HepG2 (cell line): ENCODE data around the gene RTEL1. TPM values are rescaled to one million over a fixed set of nuclear protein-coding genes. Genes with fewer than 3 reads are reported as not detected.

Experiments
- AHR ChIP-seq: IDR thresholded peaks from 2 replicates; pipeline ENCODE4 v1.6.1; 2018; ENCODE audit warnings: missing genetic modification reagents, missing compliant biosample characterization
- GATA4 ChIP-seq: sonication (generic); IDR thresholded peaks from 2 replicates; pipeline ENCODE4 v1.6.1; 2016; ENCODE audit warnings: antibody characterized with exemption, low read depth, borderline replicate concordance
- IKZF4 ChIP-seq: sonication (generic); formaldehyde crosslinking; IDR thresholded peaks from 2 replicates; pipeline ENCODE4 v1.5.1; 2020; ENCODE audit warnings: borderline replicate concordance, mild to moderate bottlenecking, low read depth, missing genetic modification reagents; ENCODE audit errors: not compliant biosample characterization
- MED8 ChIP-seq: sonication (generic); formaldehyde crosslinking; IDR thresholded peaks from 2 replicates; pipeline ENCODE4 v1.8.1; 2023; ENCODE audit warnings: mild to moderate bottlenecking, missing genetic modification reagents; ENCODE audit not compliant: insufficient replicate concordance
- MIXL1 ChIP-seq: IDR thresholded peaks from 2 replicates; pipeline ENCODE4 v1.6.1; 2016
- ONECUT2 ChIP-seq: sonication (generic); formaldehyde crosslinking; IDR thresholded peaks from 2 replicates; pipeline ENCODE4 v1.4.0; 2020; ENCODE audit warnings: missing genetic modification reagents
- PPARG ChIP-seq: conservative IDR thresholded peaks from 2 replicates; pipeline ENCODE4 v1.6.1; 2016; ENCODE audit warnings: missing biosample characterization, missing genetic modification reagents
- RAD21 ChIP-seq: fragments of 450-650 bp; formaldehyde crosslinking; IDR thresholded peaks from 2 replicates; pipeline ENCODE4 v1.5.0; 2020; ENCODE audit warnings: mild to moderate bottlenecking
- SALL1 ChIP-seq: sonication (generic); formaldehyde crosslinking; IDR thresholded peaks from 2 replicates; pipeline ENCODE4 v1.8.0; 2022; ENCODE audit warnings: mild to moderate bottlenecking, missing genetic modification reagents
- TBL1XR1 ChIP-seq: fragments of 150-350 bp; IDR thresholded peaks from 2 replicates; pipeline ENCODE4 v1.6.1; 2014; ENCODE audit warnings: borderline replicate concordance, low read length; ENCODE audit not compliant: partially characterized antibody
- TSC22D2 ChIP-seq: sonication (generic); formaldehyde crosslinking; IDR thresholded peaks from 2 replicates; pipeline ENCODE4 v1.5.1; 2020; ENCODE audit warnings: missing genetic modification reagents, mild to moderate bottlenecking, borderline replicate concordance
- XBP1 ChIP-seq: sonication (generic); formaldehyde crosslinking; IDR thresholded peaks from 2 replicates; pipeline ENCODE4 v1.5.0; 2020; ENCODE audit warnings: missing genetic modification reagents
- ZNF550 ChIP-seq: sonication (generic); formaldehyde crosslinking; IDR thresholded peaks from 2 replicates; pipeline ENCODE4 v1.4.0; 2020; ENCODE audit warnings: mild to moderate bottlenecking, missing genetic modification reagents, borderline replicate concordance
- ZNF709 ChIP-seq: sonication (generic); formaldehyde crosslinking; IDR thresholded peaks from 2 replicates; pipeline ENCODE4 v1.5.0; 2020; ENCODE audit warnings: mild to moderate bottlenecking, missing genetic modification reagents
- ZNF768 ChIP-seq: sonication (generic); formaldehyde crosslinking; IDR thresholded peaks from 2 replicates; pipeline ENCODE4 v1.4.0; 2020; ENCODE audit warnings: missing genetic modification reagents
- polyA plus RNA-seq, 8 experiments: library from polyadenylated mRNA; depleted of rRNA in 3 of 8; stranded (reverse) in 7 of 8; unstranded in 1 of 8; fragments of >200 nt; fragmentation: Illumina TruSeq in 4 of 8; extraction: Trizol in 4 of 8; gene quantifications; 2 replicates each; pipeline versions ENCODE4 v1.2.1 to v1.2.3, GENCODE V29; 2011 to 2016; ENCODE audit warnings: low read depth in 4 of 8, missing spikeins in 1 of 8, mixed read lengths in 1 of 8; ENCODE audit not compliant: insufficient read depth in 1 of 8
- total RNA-seq, 5 experiments: library from RNA; depleted of rRNA; stranded (reverse); fragments of >200 nt; fragmentation: Illumina TruSeq; extraction: Trizol; gene quantifications; 2 replicates each; pipeline ENCODE4 v1.2.3, GENCODE V29; 2016; ENCODE audit warnings: low read depth in 1 of 5
- TF ChIP-seq, protein P1 (sequence below): sonication (generic); formaldehyde crosslinking; IDR thresholded peaks from 2 replicates; pipeline ENCODE4; 2020; ENCODE audit warnings: missing genetic modification reagents, mild to moderate bottlenecking, borderline replicate concordance
- TF ChIP-seq, protein P2 (sequence below): sonication (generic); formaldehyde crosslinking; IDR thresholded peaks from 2 replicates; pipeline ENCODE4 v1.5.1; 2020; ENCODE audit warnings: missing genetic modification reagents, mild to moderate bottlenecking, borderline replicate concordance
- TF ChIP-seq, protein P3 (sequence below): sonication (generic); formaldehyde crosslinking; IDR thresholded peaks from 2 replicates; pipeline ENCODE4 v1.5.1; 2020; ENCODE audit warnings: mild to moderate bottlenecking, missing genetic modification reagents

The RTEL1 gene
- total and polyA plus RNA-seq, 2 of the 13 experiments (the other 11 are each of a cell fraction or from before 2014, with no cell fraction given): 21.8 to 36.4 TPM

DNA sequence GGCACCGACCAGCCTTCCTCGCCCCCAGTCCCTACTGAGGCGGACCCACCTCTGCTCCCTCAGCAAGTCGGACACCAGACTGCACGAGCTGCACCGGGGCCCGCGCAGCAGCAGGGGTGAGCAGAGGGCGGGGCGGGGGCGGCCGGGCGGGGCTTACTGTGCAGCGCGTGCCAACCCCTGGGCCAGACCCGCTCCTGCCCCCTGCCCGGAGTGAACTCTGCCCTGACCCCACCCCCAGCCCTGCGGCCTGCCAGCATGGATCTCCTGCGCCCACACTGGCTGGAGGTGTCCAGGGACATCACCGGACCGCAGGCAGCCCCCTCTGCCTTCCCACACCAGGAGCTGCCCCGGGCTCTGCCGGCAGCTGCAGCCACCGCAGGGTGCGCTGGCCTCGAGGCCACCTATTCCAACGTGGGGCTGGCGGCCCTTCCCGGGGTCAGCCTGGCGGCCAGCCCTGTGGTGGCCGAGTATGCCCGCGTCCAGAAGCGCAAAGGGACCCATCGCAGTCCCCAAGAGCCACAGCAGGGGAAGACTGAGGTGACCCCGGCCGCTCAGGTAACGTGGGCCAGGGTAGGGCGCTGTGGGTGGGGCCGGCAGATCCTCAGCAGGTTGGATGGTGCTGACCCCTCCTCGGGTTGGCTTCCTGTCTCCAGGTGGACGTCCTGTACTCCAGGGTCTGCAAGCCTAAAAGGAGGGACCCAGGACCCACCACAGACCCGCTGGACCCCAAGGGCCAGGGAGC is 80.0 kb downstream of the RTEL1 start (continued):
- TF ChIP-seq, protein P1, sequence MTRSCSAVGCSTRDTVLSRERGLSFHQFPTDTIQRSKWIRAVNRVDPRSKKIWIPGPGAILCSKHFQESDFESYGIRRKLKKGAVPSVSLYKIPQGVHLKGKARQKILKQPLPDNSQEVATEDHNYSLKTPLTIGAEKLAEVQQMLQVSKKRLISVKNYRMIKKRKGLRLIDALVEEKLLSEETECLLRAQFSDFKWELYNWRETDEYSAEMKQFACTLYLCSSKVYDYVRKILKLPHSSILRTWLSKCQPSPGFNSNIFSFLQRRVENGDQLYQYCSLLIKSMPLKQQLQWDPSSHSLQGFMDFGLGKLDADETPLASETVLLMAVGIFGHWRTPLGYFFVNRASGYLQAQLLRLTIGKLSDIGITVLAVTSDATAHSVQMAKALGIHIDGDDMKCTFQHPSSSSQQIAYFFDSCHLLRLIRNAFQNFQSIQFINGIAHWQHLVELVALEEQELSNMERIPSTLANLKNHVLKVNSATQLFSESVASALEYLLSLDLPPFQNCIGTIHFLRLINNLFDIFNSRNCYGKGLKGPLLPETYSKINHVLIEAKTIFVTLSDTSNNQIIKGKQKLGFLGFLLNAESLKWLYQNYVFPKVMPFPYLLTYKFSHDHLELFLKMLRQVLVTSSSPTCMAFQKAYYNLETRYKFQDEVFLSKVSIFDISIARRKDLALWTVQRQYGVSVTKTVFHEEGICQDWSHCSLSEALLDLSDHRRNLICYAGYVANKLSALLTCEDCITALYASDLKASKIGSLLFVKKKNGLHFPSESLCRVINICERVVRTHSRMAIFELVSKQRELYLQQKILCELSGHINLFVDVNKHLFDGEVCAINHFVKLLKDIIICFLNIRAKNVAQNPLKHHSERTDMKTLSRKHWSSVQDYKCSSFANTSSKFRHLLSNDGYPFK: peak; percentile 63; the same call in 1 of the 2 replicates
- TF ChIP-seq, protein P2, sequence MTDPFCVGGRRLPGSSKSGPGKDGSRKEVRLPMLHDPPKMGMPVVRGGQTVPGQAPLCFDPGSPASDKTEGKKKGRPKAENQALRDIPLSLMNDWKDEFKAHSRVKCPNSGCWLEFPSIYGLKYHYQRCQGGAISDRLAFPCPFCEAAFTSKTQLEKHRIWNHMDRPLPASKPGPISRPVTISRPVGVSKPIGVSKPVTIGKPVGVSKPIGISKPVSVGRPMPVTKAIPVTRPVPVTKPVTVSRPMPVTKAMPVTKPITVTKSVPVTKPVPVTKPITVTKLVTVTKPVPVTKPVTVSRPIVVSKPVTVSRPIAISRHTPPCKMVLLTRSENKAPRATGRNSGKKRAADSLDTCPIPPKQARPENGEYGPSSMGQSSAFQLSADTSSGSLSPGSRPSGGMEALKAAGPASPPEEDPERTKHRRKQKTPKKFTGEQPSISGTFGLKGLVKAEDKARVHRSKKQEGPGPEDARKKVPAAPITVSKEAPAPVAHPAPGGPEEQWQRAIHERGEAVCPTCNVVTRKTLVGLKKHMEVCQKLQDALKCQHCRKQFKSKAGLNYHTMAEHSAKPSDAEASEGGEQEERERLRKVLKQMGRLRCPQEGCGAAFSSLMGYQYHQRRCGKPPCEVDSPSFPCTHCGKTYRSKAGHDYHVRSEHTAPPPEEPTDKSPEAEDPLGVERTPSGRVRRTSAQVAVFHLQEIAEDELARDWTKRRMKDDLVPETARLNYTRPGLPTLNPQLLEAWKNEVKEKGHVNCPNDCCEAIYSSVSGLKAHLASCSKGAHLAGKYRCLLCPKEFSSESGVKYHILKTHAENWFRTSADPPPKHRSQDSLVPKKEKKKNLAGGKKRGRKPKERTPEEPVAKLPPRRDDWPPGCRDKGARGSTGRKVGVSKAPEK (CRISPR knock-in tag): peak; percentile 90
- TF ChIP-seq SALL1 (CRISPR knock-in tag): peak; percentile 73; the same call in 1 of the 2 replicates
- 0 out of 2 replicates have a peak, but pooled peaks have one; percentile 77 for TF ChIP-seq MIXL1 (CRISPR knock-in tag)
- peak; percentile 85 for TF ChIP-seq MED8 (CRISPR knock-in tag)
- TF ChIP-seq ZNF550 (CRISPR knock-in tag): peak; percentile 97
- peak; percentile 73; the same call in 1 of the 2 replicates for TF ChIP-seq TSC22D2 (CRISPR knock-in tag)
- TF ChIP-seq ZNF709 (CRISPR knock-in tag): peak; percentile 57; the same call in 1 of the 2 replicates
- TF ChIP-seq PPARG (CRISPR knock-in tag): peak; percentile 75; the same call in 1 of the 2 replicates
- peak; percentile 68; the same call in 1 of the 2 replicates for TF ChIP-seq GATA4
- no peak for TF ChIP-seq TBL1XR1
- peak; percentile 77 for TF ChIP-seq RAD21 (CRISPR knock-in tag)
- TF ChIP-seq, protein P3, sequence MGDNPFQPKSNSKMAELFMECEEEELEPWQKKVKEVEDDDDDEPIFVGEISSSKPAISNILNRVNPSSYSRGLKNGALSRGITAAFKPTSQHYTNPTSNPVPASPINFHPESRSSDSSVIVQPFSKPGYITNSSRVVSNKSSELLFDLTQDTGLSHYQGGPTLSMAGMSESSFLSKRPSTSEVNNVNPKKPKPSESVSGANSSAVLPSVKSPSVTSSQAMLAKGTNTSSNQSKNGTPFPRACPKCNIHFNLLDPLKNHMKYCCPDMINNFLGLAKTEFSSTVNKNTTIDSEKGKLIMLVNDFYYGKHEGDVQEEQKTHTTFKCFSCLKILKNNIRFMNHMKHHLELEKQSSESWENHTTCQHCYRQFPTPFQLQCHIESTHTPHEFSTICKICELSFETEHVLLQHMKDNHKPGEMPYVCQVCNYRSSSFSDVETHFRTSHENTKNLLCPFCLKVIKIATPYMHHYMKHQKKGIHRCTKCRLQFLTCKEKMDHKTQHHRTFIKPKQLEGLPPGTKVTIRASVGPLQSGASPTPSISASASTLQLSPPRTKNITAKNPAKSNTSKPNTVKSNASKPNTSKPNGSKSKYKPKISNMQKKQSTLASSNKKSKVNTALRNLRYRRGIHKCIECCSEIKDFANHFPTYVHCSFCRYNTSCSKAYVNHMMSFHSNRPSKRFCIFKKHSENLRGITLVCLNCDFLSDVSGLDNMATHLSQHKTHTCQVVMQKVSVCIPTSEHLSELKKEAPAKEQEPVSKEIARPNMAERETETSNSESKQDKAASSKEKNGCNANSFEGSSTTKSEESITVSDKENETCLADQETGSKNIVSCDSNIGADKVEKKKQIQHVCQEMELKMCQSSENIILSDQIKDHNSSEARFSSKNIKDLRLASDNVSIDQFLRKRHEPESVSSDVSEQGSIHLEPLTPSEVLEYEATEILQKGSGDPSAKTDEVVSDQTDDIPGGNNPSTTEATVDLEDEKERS (CRISPR knock-in tag): peak; percentile 66
- TF ChIP-seq IKZF4 (CRISPR knock-in tag): peak; percentile 96
- peak; percentile 36; the same call in 1 of the 2 replicates for TF ChIP-seq XBP1
- TF ChIP-seq AHR: peak; percentile 95; the same call in 1 of the 2 replicates
- TF ChIP-seq ZNF768 (CRISPR knock-in tag): peak; percentile 55; the same call in 1 of the 2 replicates
- TF ChIP-seq ONECUT2: peak; percentile 36; the same call in 1 of the 2 replicates
